CD8-positive, alpha-beta memory T cell (primary cell): ENCODE data around the gene MYCBP2. TPM values are rescaled to one million over a fixed set of nuclear protein-coding genes. Genes with fewer than 3 reads are reported as not detected.

Experiments used
- CTCF ChIA-PET: fragments of 350-600 bp; sonication (Branson Sonifier 250); formaldehyde crosslinking; loops from one replicate; lab custom pipeline; 2021; ENCODE audit warnings: antibody characterized with exemption; lab: Charles Lee
- POLR2A ChIA-PET: fragments of 350-600 bp; sonication (Branson Sonifier 250); formaldehyde crosslinking; loops from one replicate; lab custom pipeline; 2021; ENCODE audit warnings: antibody characterized with exemption; lab: Charles Lee
- DNase-seq, 5 donors: peaks; one replicate each; pipeline versions ENCODE4 v3.0.0 to v3.0.0-alpha.2; 2020 to 2022; ENCODE audit warnings: mixed read lengths in 1 of 5
- H3K27ac ChIP-seq: one replicate; pipeline ENCODE4 v1.7.0; 2013; ENCODE audit warnings: low read depth, mild to moderate bottlenecking, low read length, moderate library complexity
- H3K27me3 ChIP-seq: 2 replicates; pipeline ENCODE4 v1.7.0; 2013; ENCODE audit warnings: low read length, mild to moderate bottlenecking; ENCODE audit not compliant: insufficient read depth, poor library complexity, severe bottlenecking
- H3K36me3 ChIP-seq: 2 replicates; pipeline ENCODE4 v1.7.0; 2013; ENCODE audit warnings: mild to moderate bottlenecking, low read length, moderate library complexity; ENCODE audit not compliant: insufficient read depth
- H3K4me1 ChIP-seq: 2 replicates; pipeline ENCODE4 v1.7.0; 2013; ENCODE audit warnings: mild to moderate bottlenecking, low read length, moderate library complexity; ENCODE audit not compliant: insufficient read depth
- H3K4me3 ChIP-seq: 2 replicates; pipeline ENCODE4 v1.7.0; 2013; ENCODE audit warnings: mild to moderate bottlenecking, low read length
- H3K9me3 ChIP-seq: 2 replicates; pipeline ENCODE4 v1.7.0; 2013; ENCODE audit warnings: mild to moderate bottlenecking, low read length
- H3K27ac Mint-ChIP-seq, 8 donors: one replicate each; pipeline ENCODE4 v1.8.0; 2020 to 2021; ENCODE audit warnings: mixed read lengths in 8 of 8, mild to moderate bottlenecking in 6 of 8, inconsistent platforms in 3 of 8, moderate library complexity in 3 of 8
- H3K27me3 Mint-ChIP-seq, 2 donors: one replicate each; pipeline ENCODE4 v1.8.0; 2020 to 2021; ENCODE audit warnings: mixed read lengths in 2 of 2, mild to moderate bottlenecking in 1 of 2, moderate library complexity in 1 of 2
- H3K36me3 Mint-ChIP-seq, 3 donors: one replicate each; pipeline ENCODE4 v1.8.0; 2020 to 2021; ENCODE audit warnings: mixed read lengths in 3 of 3, inconsistent platforms in 1 of 3, mild to moderate bottlenecking in 1 of 3
- H3K4me1 Mint-ChIP-seq, 3 donors: one replicate each; pipeline ENCODE4 v1.8.0; 2020 to 2021; ENCODE audit warnings: mixed read lengths in 3 of 3, inconsistent platforms in 1 of 3, mild to moderate bottlenecking in 1 of 3
- H3K4me3 Mint-ChIP-seq, 7 donors: one replicate each; pipeline ENCODE4 v1.8.0; 2020 to 2021; ENCODE audit warnings: mixed read lengths in 7 of 7, mild to moderate bottlenecking in 6 of 7, moderate library complexity in 4 of 7, inconsistent platforms in 2 of 7
- H3K9me3 Mint-ChIP-seq, 5 donors: one replicate each; pipeline ENCODE4 v1.8.0; 2020 to 2022; ENCODE audit warnings: mixed read lengths in 5 of 5, mild to moderate bottlenecking in 3 of 5, moderate library complexity in 2 of 5, inconsistent platforms in 1 of 5
- polyA plus RNA-seq: library from polyadenylated mRNA; unstranded; fragments of 300-500 nt; fragmentation: Illumina TruSeq; gene quantifications from one replicate; pipeline ENCODE4 v1.2.3, GENCODE V29; 2021
- total RNA-seq, 2 experiments: library from RNA; stranded (reverse); gene quantifications; one replicate each; pipeline ENCODE4 v1.2.3, GENCODE V29; 2021

The MYCBP2 gene
- total and polyA plus RNA-seq, 3 experiments from 2014 or later, result 44.6 to 111 (median 110) TPM

GRCh38 chr13:77333594-77333993 is 6.7 kb upstream of the MYCBP2 start:
- H3K36me3 Mint-ChIP-seq, result peaks cover 0 to 8% (median 0%) of the 10 kb centered on the region in 3 donors
- peak overlapping the region in 1 of 8 donors; percentile 40 for H3K27ac Mint-ChIP-seq
- no peaks in the 10 kb centered on the region for H3K27me3 ChIP-seq
- H3K9me3 Mint-ChIP-seq, result no peaks in the 10 kb centered on the region
- ChIA-PET CTCF (no interaction called here), POLR2A (no interaction called here)
- H3K27ac ChIP-seq, result no peak overlapping the region
- peaks cover 9% of the 10 kb centered on the region for H3K4me1 ChIP-seq
- no peak for DNase-seq
- H3K4me1 Mint-ChIP-seq, result peaks cover 18 to 26% (median 23%) of the 10 kb centered on the region in 3 donors
- no peaks in the 10 kb centered on the region for H3K36me3 ChIP-seq
- H3K9me3 ChIP-seq, result no peaks in the 10 kb centered on the region
- H3K4me3 ChIP-seq, result no peak overlapping the region
- H3K27me3 Mint-ChIP-seq, result peaks cover 0 to 2% of the 10 kb centered on the region in 2 donors
- no peak overlapping the region for H3K4me3 Mint-ChIP-seq

GRCh38 chr13:77331421-77331820 is 4.5 kb upstream of the MYCBP2 start:
- Mint-ChIP-seq H3K36me3 (peaks cover 0 to 11% (median 0%) of the 10 kb centered on the region in 3 donors), H3K4me3 (peak overlapping the region in 5 of 7 donors; percentile 5 to 77 (median 42)), H3K4me1 (peaks cover 34 to 44% (median 38%) of the 10 kb centered on the region in 3 donors), H3K9me3 (peaks cover 0 to 1% (median 0%) of the 10 kb centered on the region in 5 donors), H3K27ac (peak overlapping the region; percentile 24 to 96 (median 54)), H3K27me3 (peaks cover 0 to 3% of the 10 kb centered on the region in 2 donors)
- ChIA-PET CTCF (no interaction called here), POLR2A (no interaction called here)
- Histone ChIP-seq H3K27me3 (no peaks in the 10 kb centered on the region), H3K9me3 (no peaks in the 10 kb centered on the region), H3K4me3 (no peak overlapping the region), H3K4me1 (peaks cover 23% of the 10 kb centered on the region), H3K27ac (no peak overlapping the region), H3K36me3 (no peaks in the 10 kb centered on the region)
- DNase-seq, result no peak

GRCh38 chr13:77329911-77330584 is 3.2 kb upstream of the MYCBP2 start:
- no peaks in the 10 kb centered on the region for H3K27me3 ChIP-seq
- H3K27ac ChIP-seq, result peak overlapping the region; percentile 69
- peak overlapping the region; percentile 92 to 99 (median 95) for H3K27ac Mint-ChIP-seq
- no peak for DNase-seq
- H3K4me3 ChIP-seq, result peak overlapping the region; percentile 74
- POLR2A ChIA-PET, result interaction anchor here (0.6 to 2.0 kb wide), 8 partner anchors 31 to 369 kb away, joined by 3 to 15 read pairs (median 3); partner anchors contain the start of gene FBXL3
- H3K9me3 ChIP-seq, result no peaks in the 10 kb centered on the region
- H3K4me3 Mint-ChIP-seq, result peak overlapping the region; percentile 88 to 99 (median 94)
- peaks cover 0 to 1% (median 0%) of the 10 kb centered on the region in 5 donors for H3K9me3 Mint-ChIP-seq
- peaks cover 0 to 21% (median 0%) of the 10 kb centered on the region in 3 donors for H3K36me3 Mint-ChIP-seq
- peaks cover 25% of the 10 kb centered on the region for H3K4me1 ChIP-seq
- CTCF ChIA-PET, result interaction anchor here (0.6 to 4.4 kb wide), 5 partner anchors 9 to 423 kb away, joined by 3 to 30 read pairs (median 3); no protein-coding TSS in a partner anchor
- H3K4me1 Mint-ChIP-seq, result peaks cover 39 to 50% (median 44%) of the 10 kb centered on the region in 3 donors
- peaks cover 0 to 3% of the 10 kb centered on the region in 2 donors for H3K27me3 Mint-ChIP-seq
- H3K36me3 ChIP-seq, result no peaks in the 10 kb centered on the region

- Mint-ChIP-seq H3K36me3 (peaks cover 0 to 21% (median 0%) of the 10 kb centered on the region in 3 donors), H3K9me3 (peaks cover 0 to 1% (median 0%) of the 10 kb centered on the region in 5 donors), H3K27me3 (peaks cover 0 to 3% of the 10 kb centered on the region in 2 donors), H3K27ac (peak overlapping the region; percentile 92 to 99 (median 95)), H3K4me1 (peaks cover 46 to 57% (median 51%) of the 10 kb centered on the region in 3 donors), H3K4me3 (peak overlapping the region; percentile 88 to 99 (median 94))
- Histone ChIP-seq H3K36me3 (no peaks in the 10 kb centered on the region), H3K27me3 (no peaks in the 10 kb centered on the region), H3K9me3 (no peaks in the 10 kb centered on the region), H3K27ac (peak overlapping the region; percentile 69), H3K4me3 (peak overlapping the region; percentile 74), H3K4me1 (peaks cover 32% of the 10 kb centered on the region)
- ChIA-PET CTCF (interaction anchor here (0.6 to 4.4 kb wide), 6 partner anchors 8 to 424 kb away, joined by 3 to 30 read pairs (median 4); no protein-coding TSS in a partner anchor), POLR2A (interaction anchor here (0.6 to 2.0 kb wide), 6 partner anchors 9 to 303 kb away, joined by 3 to 15 read pairs (median 4); partner anchors contain the start of gene FBXL3)
- DNase-seq, result peak; percentile 81 to 95 (median 92)
Observed at GRCh38 chr13:77329133-77329910, 2.4 kb upstream of the MYCBP2 start.

- H3K4me3 ChIP-seq, result peak overlapping the region; percentile 74
- no peak for DNase-seq
- CTCF ChIA-PET, result interaction anchor here (0.9 to 4.4 kb wide), 2 partner anchors 149 to 307 kb away, joined by 4 to 30 read pairs; no protein-coding TSS in a partner anchor
- POLR2A ChIA-PET, result interaction anchor here (1.0 to 2.0 kb wide), 3 partner anchors 8 to 149 kb away, joined by 3 to 15 read pairs (median 4); no protein-coding TSS in a partner anchor
- peaks cover 0 to 1% (median 0%) of the 10 kb centered on the region in 5 donors for H3K9me3 Mint-ChIP-seq
- peaks cover 38% of the 10 kb centered on the region for H3K4me1 ChIP-seq
- no peaks in the 10 kb centered on the region for H3K9me3 ChIP-seq
- H3K27me3 Mint-ChIP-seq, result peaks cover 0 to 3% of the 10 kb centered on the region in 2 donors
- H3K27me3 ChIP-seq, result no peaks in the 10 kb centered on the region
- no peaks in the 10 kb centered on the region for H3K36me3 ChIP-seq
- H3K27ac ChIP-seq, result peak overlapping the region; percentile 69
- peak overlapping the region; percentile 92 to 99 (median 95) for H3K27ac Mint-ChIP-seq
- peak overlapping the region; percentile 88 to 99 (median 94) for H3K4me3 Mint-ChIP-seq
- peaks cover 52 to 63% (median 56%) of the 10 kb centered on the region in 3 donors for H3K4me1 Mint-ChIP-seq
- H3K36me3 Mint-ChIP-seq, result peaks cover 0 to 21% (median 0%) of the 10 kb centered on the region in 3 donors
Observed at GRCh38 chr13:77328819-77329132, 1.9 kb upstream of the MYCBP2 start.

- Histone ChIP-seq H3K36me3 (no peaks in the 10 kb centered on the region), H3K4me3 (peak overlapping the region; percentile 77), H3K4me1 (peaks cover 67% of the 10 kb centered on the region), H3K9me3 (no peaks in the 10 kb centered on the region), H3K27ac (peak overlapping the region; percentile 70), H3K27me3 (no peaks in the 10 kb centered on the region)
- Mint-ChIP-seq H3K27me3 (peaks cover 0 to 3% of the 10 kb centered on the region in 2 donors), H3K27ac (peak overlapping the region; percentile 94 to 98 (median 96)), H3K4me1 (peaks cover 77 to 84% (median 81%) of the 10 kb centered on the region in 3 donors), H3K4me3 (peak overlapping the region; percentile 95 to 100 (median 99)), H3K36me3 (peaks cover 0 to 21% (median 0%) of the 10 kb centered on the region in 3 donors), H3K9me3 (peaks cover 0 to 1% (median 0%) of the 10 kb centered on the region in 5 donors)
- ChIA-PET CTCF (interaction anchor here (0.9 to 2.1 kb wide), 6 partner anchors 10 to 334 kb away, joined by 3 to 11 read pairs (median 4); partner anchors contain the start of gene CLN5), POLR2A (interaction anchor here (0.9 to 1.4 kb wide), 2 partner anchors 11 to 149 kb away, joined by 4 to 7 read pairs; no protein-coding TSS in a partner anchor)
- DNase-seq, result peak in 2 of 5 donors; percentile 51 to 61
Observed at GRCh38 chr13:77325371-77325980, 1.4 kb downstream of the MYCBP2 start.

- Mint-ChIP-seq H3K4me3 (peak overlapping the region; percentile 95 to 100 (median 99)), H3K36me3 (peaks cover 0 to 13% (median 0%) of the 10 kb centered on the region in 3 donors), H3K27me3 (peaks cover 0 to 3% of the 10 kb centered on the region in 2 donors), H3K9me3 (peaks cover 0 to 1% (median 0%) of the 10 kb centered on the region in 5 donors), H3K27ac (peak overlapping the region; percentile 1 to 98 (median 72)), H3K4me1 (peaks cover 84 to 88% (median 87%) of the 10 kb centered on the region in 3 donors)
- ChIA-PET CTCF (no interaction called here), POLR2A (no interaction called here)
- Histone ChIP-seq H3K36me3 (no peaks in the 10 kb centered on the region), H3K4me3 (peak overlapping the region; percentile 77), H3K27ac (no peak overlapping the region), H3K4me1 (peaks cover 81% of the 10 kb centered on the region), H3K9me3 (no peaks in the 10 kb centered on the region), H3K27me3 (no peaks in the 10 kb centered on the region)
- DNase-seq, result no peak
Observed at GRCh38 chr13:77323858-77324257, 3.0 kb downstream of the MYCBP2 start.
